Neural cell (in vitro differentiated cells): ENCODE results near the gene RNF187. TPM values are rescaled to one million over a fixed set of nuclear protein-coding genes. Genes with fewer than 3 reads are reported as not detected.

Experiments
- H2AFZ ChIP-seq: fragments of 200-600, 300-800 bp; sonication (generic), shearing (Covaris generic); 2 replicates; pipeline ENCODE4 v1.6.0; 2014; ENCODE audit warnings: low read depth, mild to moderate bottlenecking, antibody characterized with exemption, low read length, moderate library complexity
- H3F3A ChIP-seq: fragments of 200-600 bp; shearing (Covaris generic); 2 replicates; pipeline ENCODE4 v1.6.1; 2016; ENCODE audit warnings: mild to moderate bottlenecking, moderate library complexity, mixed read lengths, antibody characterized with exemption, low read length; ENCODE audit not compliant: insufficient read depth, poor library complexity, severe bottlenecking
- H3K27ac ChIP-seq: fragments of 200-600, 300-800 bp; sonication (generic), shearing (Covaris generic); 2 replicates; pipeline ENCODE4 v1.5.1; 2014; ENCODE audit warnings: mild to moderate bottlenecking, low read length, moderate library complexity
- H3K27me3 ChIP-seq: fragments of 300-800, 200-600 bp; sonication (generic), shearing (Covaris generic); 2 replicates; pipeline ENCODE4 v1.6.0; 2014; ENCODE audit warnings: mild to moderate bottlenecking, low read depth, low read length, moderate library complexity; ENCODE audit not compliant: insufficient read depth
- H3K36me3 ChIP-seq: fragments of 300-800, 200-600 bp; sonication (generic), shearing (Covaris generic); 2 replicates; pipeline ENCODE4 v1.5.1; 2014; ENCODE audit warnings: mild to moderate bottlenecking, antibody characterized with exemption, low read length, moderate library complexity; ENCODE audit not compliant: insufficient read depth
- H3K4me2 ChIP-seq: fragments of 300-800, 200-600 bp; sonication (generic), shearing (Covaris generic); 2 replicates; pipeline ENCODE4 v1.6.0; 2014; ENCODE audit warnings: mild to moderate bottlenecking, low read length
- H3K4me3 ChIP-seq: fragments of 300-800, 200-600 bp; sonication (generic), shearing (Covaris generic); 2 replicates; pipeline ENCODE4 v1.5.1; 2014; ENCODE audit warnings: mild to moderate bottlenecking, low read length, moderate library complexity
- H3K79me2 ChIP-seq: fragments of 200-600 bp; shearing (Covaris generic); replicated peaks from 2 replicates; pipeline ENCODE4 v1.6.0; 2014; ENCODE audit warnings: mild to moderate bottlenecking, low read length, moderate library complexity; ENCODE audit not compliant: insufficient read depth
- H3K9ac ChIP-seq: fragments of 300-800, 200-600 bp; sonication (generic), shearing (Covaris generic); 2 replicates; pipeline ENCODE4 v1.6.1; 2016; ENCODE audit warnings: mild to moderate bottlenecking, low read length, mixed read lengths
- H3K9me2 ChIP-seq: fragments of 200-600 bp; shearing (Covaris generic); 2 replicates; pipeline ENCODE4 v1.6.1; 2016; ENCODE audit warnings: mild to moderate bottlenecking, low read length, mixed read lengths; ENCODE audit not compliant: insufficient read depth
- H3K9me3 ChIP-seq: fragments of 200-600, 300-800 bp; sonication (generic), shearing (Covaris generic); 2 replicates; pipeline ENCODE4 v1.6.1; 2016; ENCODE audit warnings: mild to moderate bottlenecking, mixed run types, low read length, moderate library complexity, mixed read lengths
- H4K20me1 ChIP-seq: fragments of 200-600 bp; shearing (Covaris generic); 2 replicates; pipeline ENCODE4 v1.6.1; 2016; ENCODE audit warnings: mild to moderate bottlenecking, mixed run types; ENCODE audit not compliant: insufficient read depth
- EP300 ChIP-seq: fragments of 450-650 bp; conservative IDR thresholded peaks from 2 replicates; pipeline ENCODE4 v1.6.1; 2014; ENCODE audit warnings: antibody characterized with exemption, mild to moderate bottlenecking, moderate library complexity; ENCODE audit not compliant: poor library complexity, severe bottlenecking
- EZH2 ChIP-seq: fragments of 200-600, 300-800 bp; shearing (Covaris generic), sonication (generic); IDR thresholded peaks from 2 replicates; pipeline ENCODE4 v1.6.1; 2014; ENCODE audit warnings: antibody characterized with exemption, low read length, borderline replicate concordance, mild to moderate bottlenecking; ENCODE audit not compliant: insufficient read depth, poor library complexity, severe bottlenecking
- MXI1 ChIP-seq: fragments of 450-650 bp; conservative IDR thresholded peaks from 2 replicates; pipeline ENCODE4 v1.6.1; 2014; ENCODE audit warnings: antibody characterized with exemption, mild to moderate bottlenecking; ENCODE audit not compliant: poor library complexity, severe bottlenecking
- POLR2AphosphoS5 ChIP-seq: IDR thresholded peaks from 2 replicates; pipeline ENCODE4 v1.6.1; 2012
- RAD21 ChIP-seq: fragments of 450-650 bp; conservative IDR thresholded peaks from 2 replicates; pipeline ENCODE4 v1.6.1; 2014; ENCODE audit warnings: antibody characterized with exemption, mild to moderate bottlenecking, moderate library complexity
- REST ChIP-seq: IDR thresholded peaks from 2 replicates; pipeline ENCODE4 v1.6.1; 2012; ENCODE audit warnings: borderline replicate concordance
- SMC3 ChIP-seq: fragments of 450-650 bp; conservative IDR thresholded peaks from 2 replicates; pipeline ENCODE4 v1.6.1; 2014; ENCODE audit warnings: antibody characterized with exemption, mild to moderate bottlenecking, moderate library complexity; ENCODE audit not compliant: poor library complexity
- TAF1 ChIP-seq: IDR thresholded peaks from 2 replicates; pipeline ENCODE4 v1.6.1; 2012; ENCODE audit warnings: low read depth
- polyA plus RNA-seq: library from polyadenylated mRNA; depleted of rRNA; stranded (reverse); fragments of >200 nt; gene quantifications from 2 replicates; pipeline ENCODE4 v1.2.3, GENCODE V29; 2014
- TF ChIP-seq, protein P1 (sequence below): fragments of 450-650 bp; IDR thresholded peaks from 2 replicates; pipeline ENCODE4 v1.5.1; 2014; ENCODE audit warnings: antibody characterized with exemption, mild to moderate bottlenecking, moderate library complexity; ENCODE audit not compliant: poor library complexity, severe bottlenecking

RNF187 gene
- polyA plus RNA-seq, 1 donor from 2014 or later, result 73.6 TPM

GRCh38 chr1:228494391-228494790 lies 7.2 kb downstream of the RNF187 start:
- no peak for TF ChIP-seq POLR2AphosphoS5
- TF ChIP-seq TAF1, result no peak
- no peak for TF ChIP-seq RAD21
- Histone ChIP-seq H3K9me3 (no peaks in the 10 kb centered on the region), H3K9ac (no peak overlapping the region), H3K36me3 (no peaks in the 10 kb centered on the region), H3K27ac (no peak overlapping the region), H2AFZ (no peak overlapping the region), H3F3A (no peaks in the 10 kb centered on the region), H3K4me2 (no peak overlapping the region), H3K79me2 (no peaks in the 10 kb centered on the region), H3K4me3 (no peak overlapping the region), H4K20me1 (no peaks in the 10 kb centered on the region), H3K27me3 (no peaks in the 10 kb centered on the region), H3K9me2 (no peaks in the 10 kb centered on the region)

- no peak overlapping the region for H3K9ac ChIP-seq
- no peaks in the 10 kb centered on the region for H3F3A ChIP-seq
- H3K79me2 ChIP-seq, result no peaks in the 10 kb centered on the region
- no peaks in the 10 kb centered on the region for H3K9me2 ChIP-seq
- no peaks in the 10 kb centered on the region for H3K9me3 ChIP-seq
- H3K4me3 ChIP-seq, result no peak overlapping the region
- H3K27ac ChIP-seq, result no peak overlapping the region
- no peaks in the 10 kb centered on the region for H3K27me3 ChIP-seq
- H4K20me1 ChIP-seq, result no peaks in the 10 kb centered on the region
- H3K4me2 ChIP-seq, result no peak overlapping the region
- H2AFZ ChIP-seq, result no peak overlapping the region
- TF ChIP-seq TAF1 (no peak), REST (no peak), SMC3 (no peak), EZH2 (no peak), MXI1 (no peak), POLR2AphosphoS5 (no peak), EP300 (no peak), RAD21 (no peak)
- TF ChIP-seq, protein P1, sequence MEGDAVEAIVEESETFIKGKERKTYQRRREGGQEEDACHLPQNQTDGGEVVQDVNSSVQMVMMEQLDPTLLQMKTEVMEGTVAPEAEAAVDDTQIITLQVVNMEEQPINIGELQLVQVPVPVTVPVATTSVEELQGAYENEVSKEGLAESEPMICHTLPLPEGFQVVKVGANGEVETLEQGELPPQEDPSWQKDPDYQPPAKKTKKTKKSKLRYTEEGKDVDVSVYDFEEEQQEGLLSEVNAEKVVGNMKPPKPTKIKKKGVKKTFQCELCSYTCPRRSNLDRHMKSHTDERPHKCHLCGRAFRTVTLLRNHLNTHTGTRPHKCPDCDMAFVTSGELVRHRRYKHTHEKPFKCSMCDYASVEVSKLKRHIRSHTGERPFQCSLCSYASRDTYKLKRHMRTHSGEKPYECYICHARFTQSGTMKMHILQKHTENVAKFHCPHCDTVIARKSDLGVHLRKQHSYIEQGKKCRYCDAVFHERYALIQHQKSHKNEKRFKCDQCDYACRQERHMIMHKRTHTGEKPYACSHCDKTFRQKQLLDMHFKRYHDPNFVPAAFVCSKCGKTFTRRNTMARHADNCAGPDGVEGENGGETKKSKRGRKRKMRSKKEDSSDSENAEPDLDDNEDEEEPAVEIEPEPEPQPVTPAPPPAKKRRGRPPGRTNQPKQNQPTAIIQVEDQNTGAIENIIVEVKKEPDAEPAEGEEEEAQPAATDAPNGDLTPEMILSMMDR, result no peak
- H3K36me3 ChIP-seq, result no peaks in the 10 kb centered on the region
Observed at GRCh38 chr1:228494970-228495853, 8.0 kb downstream of the RNF187 start.
